OCI-LY1 (cell line): ENCODE measurements around the gene AKR7A2.
"Not testable (repeated sequence)": the region's sequence is repeated elsewhere in the genome, so short reads cannot be mapped to it uniquely, and the experiment has no call there.

Experiments used
- H2AFZ ChIP-seq: fragments of 200-600 bp; sonication (generic), shearing (Covaris generic); 2 replicates; pipeline ENCODE4 v1.6.0; 2014; ENCODE audit warnings: antibody characterized with exemption, mild to moderate bottlenecking, low read length
- H3F3A ChIP-seq: fragments of 200-600 bp; sonication (generic), shearing (Covaris generic); 2 replicates; pipeline ENCODE4 v1.6.0; 2014; ENCODE audit warnings: mild to moderate bottlenecking, antibody characterized with exemption, low read length, moderate library complexity; ENCODE audit not compliant: insufficient read depth
- H3K27ac ChIP-seq: fragments of 200-600 bp; sonication (generic); 2 replicates; pipeline ENCODE4 v1.5.1; 2014; ENCODE audit warnings: low read length, mixed run types, mild to moderate bottlenecking, low read depth; ENCODE audit not compliant: poor library complexity, severe bottlenecking
- H3K27me3 ChIP-seq: fragments of 200-600 bp; sonication (generic); 2 replicates; pipeline ENCODE4 v1.6.0; 2014; ENCODE audit warnings: antibody characterized with exemption, mild to moderate bottlenecking, low read length, moderate library complexity; ENCODE audit not compliant: insufficient read depth
- H3K36me3 ChIP-seq: fragments of 200-600 bp; sonication (generic); 2 replicates; pipeline ENCODE4 v1.6.1; 2014; ENCODE audit warnings: mild to moderate bottlenecking, antibody characterized with exemption, low read length, moderate library complexity, mixed read lengths; ENCODE audit not compliant: insufficient read depth
- H3K4me1 ChIP-seq: fragments of 200-600 bp; sonication (generic); 2 replicates; pipeline ENCODE4 v1.5.1; 2014; ENCODE audit warnings: mild to moderate bottlenecking, low read length, moderate library complexity; ENCODE audit not compliant: insufficient read depth, severe bottlenecking
- H3K4me2 ChIP-seq: fragments of 200-600 bp; sonication (generic), shearing (Covaris generic); 2 replicates; pipeline ENCODE4 v1.6.1; 2014; ENCODE audit warnings: low read length
- H3K4me3 ChIP-seq: fragments of 200-600 bp; sonication (generic); 2 replicates; pipeline ENCODE4 v1.5.1; 2014; ENCODE audit warnings: low read length, low read depth, mild to moderate bottlenecking, mixed read lengths; ENCODE audit not compliant: poor library complexity, severe bottlenecking
- H3K79me2 ChIP-seq: fragments of 200-600 bp; shearing (Covaris generic); 2 replicates; pipeline ENCODE4 v1.6.1; 2016; ENCODE audit warnings: mixed run types, low read length, mixed read lengths; ENCODE audit not compliant: insufficient read depth
- H3K9ac ChIP-seq: fragments of 200-600 bp; sonication (generic), shearing (Covaris generic); 2 replicates; pipeline ENCODE4 v1.6.1; 2014; ENCODE audit warnings: mild to moderate bottlenecking, low read length, mixed read lengths
- H3K9me2 ChIP-seq: fragments of 200-600 bp; sonication (generic), shearing (Covaris generic); 2 replicates; pipeline ENCODE4 v1.6.1; 2014; ENCODE audit warnings: low read depth, mild to moderate bottlenecking, low read length, mixed read lengths
- H3K9me3 ChIP-seq: fragments of 200-600 bp; shearing (Covaris generic); 2 replicates; pipeline ENCODE4 v1.6.1; 2014; ENCODE audit warnings: low read length, mixed read lengths
- H4K20me1 ChIP-seq: fragments of 200-600 bp; sonication (generic), shearing (Covaris generic); 2 replicates; pipeline ENCODE4 v1.6.0; 2016; ENCODE audit warnings: mild to moderate bottlenecking, low read length; ENCODE audit not compliant: insufficient read depth
- EZH2 ChIP-seq: fragments of 200-600 bp; sonication (generic), shearing (Covaris generic); IDR thresholded peaks from 2 replicates; pipeline ENCODE4 v1.8.0; 2017; ENCODE audit warnings: borderline replicate concordance, mixed run types, mild to moderate bottlenecking, antibody characterized with exemption, low read length, moderate library complexity, mixed read lengths
- TF ChIP-seq, protein P1 (sequence below): fragments of 200-600 bp; sonication (generic), shearing (Covaris generic); IDR thresholded peaks from 2 replicates; pipeline ENCODE4 v1.5.1; 2017; ENCODE audit warnings: mild to moderate bottlenecking, antibody characterized with exemption, low read length, moderate library complexity, mixed read lengths

AKR7A2 gene

DNA sequence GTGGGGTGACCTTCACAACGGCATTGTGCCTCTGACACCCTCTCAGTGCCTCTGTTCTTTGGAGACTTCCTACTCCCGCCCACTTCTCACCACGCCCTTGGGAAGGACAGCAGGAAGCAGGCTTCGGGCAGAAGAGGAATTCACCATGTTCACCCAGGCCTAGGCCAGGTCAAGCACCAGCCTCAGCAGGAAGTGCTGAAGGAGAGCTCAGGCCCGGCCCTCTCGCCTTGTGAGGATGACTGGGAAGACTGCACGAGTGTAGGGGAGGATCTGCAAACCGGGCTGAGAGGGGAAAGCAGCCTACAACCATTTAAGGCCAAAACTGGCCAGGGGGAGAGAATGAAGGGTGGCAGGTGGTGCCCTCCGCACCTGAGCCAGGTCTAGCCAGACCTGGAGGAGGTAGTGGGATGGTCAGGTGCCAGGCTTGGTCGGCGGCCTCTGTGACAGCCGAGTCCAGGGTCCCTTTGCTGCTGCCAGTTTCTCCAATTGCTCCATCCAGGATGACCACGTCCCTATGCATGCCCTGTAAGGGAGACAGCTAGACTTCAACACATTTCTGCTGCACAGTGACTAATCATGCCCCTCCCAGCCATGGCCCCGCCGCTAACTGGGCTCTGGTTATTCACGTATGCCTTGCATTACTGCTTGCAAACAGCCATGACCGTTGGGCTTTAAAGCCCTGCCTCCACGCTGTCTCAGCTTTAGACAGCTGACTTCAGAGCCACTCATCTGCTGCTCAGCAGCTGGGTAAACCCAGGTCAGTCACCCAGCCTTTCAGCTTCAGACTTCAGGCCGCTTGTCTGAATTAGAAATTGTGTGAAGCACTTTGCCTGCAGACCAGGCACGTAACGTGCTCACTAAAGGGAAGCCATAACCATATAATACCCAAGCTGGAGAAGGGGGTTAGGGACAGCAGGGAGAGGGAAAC, 51.5 kb downstream of the AKR7A2 start:
- H3K36me3 ChIP-seq = peaks cover 54% of the 10 kb centered on the region
- no peak overlapping the region for H2AFZ ChIP-seq
- H3K4me3 ChIP-seq = no peak overlapping the region
- H3K9me3 ChIP-seq = no peaks in the 10 kb centered on the region
- H3K4me2 ChIP-seq = no peak overlapping the region
- no peak overlapping the region for H3K27ac ChIP-seq
- H3K9ac ChIP-seq = no peak overlapping the region
- H3K79me2 ChIP-seq = no peaks in the 10 kb centered on the region
- H4K20me1 ChIP-seq = no peaks in the 10 kb centered on the region
- H3K27me3 ChIP-seq = no peaks in the 10 kb centered on the region
- no peaks in the 10 kb centered on the region for H3K9me2 ChIP-seq
- H3K4me1 ChIP-seq = no peaks in the 10 kb centered on the region
- TF ChIP-seq, protein P1, sequence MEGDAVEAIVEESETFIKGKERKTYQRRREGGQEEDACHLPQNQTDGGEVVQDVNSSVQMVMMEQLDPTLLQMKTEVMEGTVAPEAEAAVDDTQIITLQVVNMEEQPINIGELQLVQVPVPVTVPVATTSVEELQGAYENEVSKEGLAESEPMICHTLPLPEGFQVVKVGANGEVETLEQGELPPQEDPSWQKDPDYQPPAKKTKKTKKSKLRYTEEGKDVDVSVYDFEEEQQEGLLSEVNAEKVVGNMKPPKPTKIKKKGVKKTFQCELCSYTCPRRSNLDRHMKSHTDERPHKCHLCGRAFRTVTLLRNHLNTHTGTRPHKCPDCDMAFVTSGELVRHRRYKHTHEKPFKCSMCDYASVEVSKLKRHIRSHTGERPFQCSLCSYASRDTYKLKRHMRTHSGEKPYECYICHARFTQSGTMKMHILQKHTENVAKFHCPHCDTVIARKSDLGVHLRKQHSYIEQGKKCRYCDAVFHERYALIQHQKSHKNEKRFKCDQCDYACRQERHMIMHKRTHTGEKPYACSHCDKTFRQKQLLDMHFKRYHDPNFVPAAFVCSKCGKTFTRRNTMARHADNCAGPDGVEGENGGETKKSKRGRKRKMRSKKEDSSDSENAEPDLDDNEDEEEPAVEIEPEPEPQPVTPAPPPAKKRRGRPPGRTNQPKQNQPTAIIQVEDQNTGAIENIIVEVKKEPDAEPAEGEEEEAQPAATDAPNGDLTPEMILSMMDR = no peak
- no peak for TF ChIP-seq EZH2
- H3F3A ChIP-seq = no peaks in the 10 kb centered on the region

DNA sequence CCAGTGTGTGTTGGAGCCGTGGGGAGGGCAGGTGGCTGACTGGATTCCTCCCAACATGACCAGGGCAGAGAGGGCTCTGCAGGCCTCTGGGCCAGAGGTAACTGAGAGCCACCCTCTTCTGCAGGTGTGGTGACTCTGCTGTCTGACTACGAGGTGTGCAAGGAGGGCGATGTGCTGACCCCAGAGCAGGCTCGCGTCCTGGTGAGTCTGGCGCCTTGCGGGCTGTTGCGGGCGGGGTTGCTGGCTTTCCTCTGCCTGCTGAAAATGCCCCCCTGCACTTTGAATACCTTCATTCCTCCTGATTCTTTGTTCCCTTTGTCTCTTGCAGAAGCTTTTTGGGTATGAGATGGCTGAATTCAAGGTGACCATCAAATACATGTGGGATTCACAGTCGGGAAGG, 53.6 kb downstream of the AKR7A2 start:
- no peaks in the 10 kb centered on the region for H3K9me3 ChIP-seq
- H4K20me1 ChIP-seq = no peaks in the 10 kb centered on the region
- peaks cover 72% of the 10 kb centered on the region for H3K36me3 ChIP-seq
- H3K4me3 ChIP-seq = no peak overlapping the region
- no peaks in the 10 kb centered on the region for H3K27me3 ChIP-seq
- no peaks in the 10 kb centered on the region for H3K9me2 ChIP-seq
- H3K4me1 ChIP-seq = peaks cover 8% of the 10 kb centered on the region
- TF ChIP-seq, protein P1 = no peak
- TF ChIP-seq EZH2 = no peak
- no peak overlapping the region for H2AFZ ChIP-seq
- no peak overlapping the region for H3K4me2 ChIP-seq
- no peak overlapping the region for H3K27ac ChIP-seq
- H3K79me2 ChIP-seq = peaks cover 19% of the 10 kb centered on the region
- H3F3A ChIP-seq = no peaks in the 10 kb centered on the region
- H3K9ac ChIP-seq = no peak overlapping the region

DNA sequence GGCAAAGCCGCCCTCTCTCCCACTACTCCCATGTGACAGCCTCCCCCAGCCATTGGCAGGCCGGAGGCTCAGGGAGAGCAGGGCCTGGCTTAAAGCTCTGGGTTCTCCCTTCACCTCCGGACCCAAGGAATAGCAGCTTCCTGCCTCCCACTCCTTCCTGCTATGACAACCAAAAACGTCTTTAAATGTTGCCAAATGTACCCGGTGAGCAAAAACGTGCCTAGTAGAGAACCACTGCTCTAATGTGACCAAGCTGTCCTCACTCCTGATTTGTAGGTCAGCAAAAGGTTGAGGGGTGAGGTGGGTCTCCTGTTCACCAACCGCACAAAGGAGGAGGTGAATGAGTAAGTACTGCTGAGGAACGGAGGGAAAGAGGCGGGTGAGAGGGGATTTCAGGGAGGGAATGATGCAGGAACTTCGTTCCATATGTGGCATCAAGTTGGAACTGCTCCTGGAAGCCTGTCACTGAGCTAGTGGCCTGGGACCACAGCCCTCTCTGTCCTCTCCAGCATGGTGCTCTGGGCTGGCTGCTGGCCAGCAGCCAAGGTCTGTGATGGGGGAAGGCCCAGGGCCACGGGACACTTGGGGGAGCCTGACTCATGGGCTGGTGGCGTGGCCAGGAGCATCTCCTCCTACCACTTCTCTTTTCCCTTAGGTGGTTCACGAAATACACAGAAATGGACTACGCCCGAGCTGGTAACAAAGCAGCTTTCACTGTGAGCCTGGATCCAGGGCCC, 54.6 kb downstream of the AKR7A2 start:
- no peak overlapping the region for H3K9ac ChIP-seq
- TF ChIP-seq, protein P1 = no peak
- TF ChIP-seq EZH2 = no peak
- H3K9me3 ChIP-seq = no peaks in the 10 kb centered on the region
- no peak overlapping the region for H3K4me2 ChIP-seq
- no peak overlapping the region for H3K4me3 ChIP-seq
- H3K36me3 ChIP-seq = peaks cover 72% of the 10 kb centered on the region
- H2AFZ ChIP-seq = no peak overlapping the region
- H3F3A ChIP-seq = no peaks in the 10 kb centered on the region
- H3K4me1 ChIP-seq = peaks cover 17% of the 10 kb centered on the region
- H3K27ac ChIP-seq = no peak overlapping the region
- H3K9me2 ChIP-seq = no peaks in the 10 kb centered on the region
- H3K27me3 ChIP-seq = no peaks in the 10 kb centered on the region
- peaks cover 29% of the 10 kb centered on the region for H3K79me2 ChIP-seq
- H4K20me1 ChIP-seq = no peaks in the 10 kb centered on the region

DNA sequence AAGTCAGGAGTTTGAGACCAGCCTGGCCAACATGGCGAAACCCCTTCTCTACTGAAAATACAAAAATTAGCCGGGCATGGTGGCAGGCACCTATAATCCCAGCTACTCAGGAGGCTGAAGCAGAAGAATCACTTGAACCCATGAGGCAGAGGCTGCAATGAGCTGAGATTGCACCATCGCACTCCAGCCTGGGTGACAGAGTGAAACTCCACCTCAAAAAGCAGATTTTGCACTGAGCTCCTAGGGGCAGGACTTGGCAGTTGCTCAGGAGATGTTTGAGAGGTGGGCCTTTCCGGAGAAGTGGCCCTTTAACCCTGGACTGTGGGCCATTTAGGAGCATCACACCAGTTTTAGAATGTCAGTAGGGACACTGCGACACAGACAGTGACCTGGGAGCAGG, 55.6 kb downstream of the AKR7A2 start:
- not testable (repeated sequence) for H3F3A ChIP-seq, H2AFZ ChIP-seq, H3K9me2 ChIP-seq, H3K9me3 ChIP-seq, H3K9ac ChIP-seq, H3K27me3 ChIP-seq, H4K20me1 ChIP-seq, H3K27ac ChIP-seq, H3K4me2 ChIP-seq, H3K4me3 ChIP-seq
- peaks cover 72% of the 10 kb centered on the region for H3K36me3 ChIP-seq
- peaks cover 17% of the 10 kb centered on the region for H3K4me1 ChIP-seq
- peaks cover 37% of the 10 kb centered on the region for H3K79me2 ChIP-seq
